CD4-positive, alpha-beta T cell (primary cell): ENCODE results near the gene RUNX1. TPM values are rescaled to one million over a fixed set of nuclear protein-coding genes. Genes with fewer than 3 reads are reported as not detected.

Experiments used
- ATAC-seq: fragments of 200-7000 bp; cut with Tn5 transposase; one replicate; pipeline ENCODE4 v1.10.0; 2022; ENCODE audit warnings: mild to moderate bottlenecking; ENCODE audit not compliant: poor library complexity
- CTCF ChIA-PET: fragments of 350-600 bp; sonication (Branson Sonifier 250); formaldehyde crosslinking; loops from one replicate; lab custom pipeline; 2021; ENCODE audit warnings: antibody characterized with exemption, inconsistent platforms; lab: Charles Lee
- POLR2A ChIA-PET: fragments of 350-600 bp; sonication (Branson Sonifier 250); formaldehyde crosslinking; loops from one replicate; lab custom pipeline; 2021; ENCODE audit warnings: antibody characterized with exemption, inconsistent platforms; lab: Charles Lee
- DNase-seq, 14 experiments: peaks; one replicate each; pipeline ENCODE4 v3.0.0-alpha.2; 2013 to 2020; ENCODE audit warnings: mixed read lengths in 2 of 14
- H3K27ac ChIP-seq, 2 donors: one replicate each; pipeline versions ENCODE4 v1.5.1 to v1.7.0; 2013; ENCODE audit warnings: low read length in 2 of 2, low read depth in 1 of 2, mild to moderate bottlenecking in 1 of 2
- H3K27me3 ChIP-seq, 2 experiments: 1 replicate in 1 of 2; 2 replicates in 1 of 2; pipeline versions ENCODE4 v1.6.1 to v1.7.0; 2013; ENCODE audit warnings: low read length in 2 of 2, control low read depth in 1 of 2, mild to moderate bottlenecking in 1 of 2, moderate library complexity in 1 of 2; ENCODE audit not compliant: insufficient read depth in 2 of 2, control insufficient read depth in 1 of 2
- H3K36me3 ChIP-seq: one replicate; pipeline ENCODE4 v1.6.1; 2013; ENCODE audit warnings: low read length, control low read depth; ENCODE audit not compliant: insufficient read depth
- H3K4me1 ChIP-seq: one replicate; pipeline ENCODE4 v1.6.1; 2013; ENCODE audit warnings: low read length, control low read depth; ENCODE audit not compliant: insufficient read depth
- H3K4me3 ChIP-seq: one replicate; pipeline ENCODE4 v1.5.1; 2013; ENCODE audit warnings: mild to moderate bottlenecking, low read length, moderate library complexity
- H3K9me3 ChIP-seq, 2 experiments: 1 replicate in 1 of 2; 2 replicates in 1 of 2; pipeline versions ENCODE4 v1.6.1 to v1.7.0; 2013; ENCODE audit warnings: low read length in 2 of 2, mild to moderate bottlenecking in 2 of 2, control low read depth in 1 of 2, moderate library complexity in 1 of 2; ENCODE audit not compliant: control insufficient read depth in 1 of 2, insufficient read depth in 1 of 2
- H3K27ac Mint-ChIP-seq: one replicate; pipeline ENCODE4 v1.8.0; 2020; ENCODE audit warnings: mixed read lengths
- H3K27me3 Mint-ChIP-seq: one replicate; pipeline ENCODE4 v1.8.0; 2021; ENCODE audit warnings: mixed read lengths
- H3K36me3 Mint-ChIP-seq: one replicate; pipeline ENCODE4 v1.8.0; 2021; ENCODE audit warnings: low read depth, mixed read lengths
- H3K4me1 Mint-ChIP-seq: one replicate; pipeline ENCODE4 v1.8.0; 2021; ENCODE audit warnings: low read depth, mixed read lengths
- H3K4me3 Mint-ChIP-seq: one replicate; pipeline ENCODE4 v1.8.0; 2020; ENCODE audit warnings: mild to moderate bottlenecking, mixed read lengths
- H3K9me3 Mint-ChIP-seq: one replicate; pipeline ENCODE4 v1.8.0; 2020; ENCODE audit warnings: mixed read lengths
- CTCF ChIP-seq: fragments of 200-600 bp; IDR thresholded peaks from one replicate; pipeline ENCODE4 v1.8.0; 2022; ENCODE audit warnings: antibody characterized with exemption, mild to moderate bottlenecking
- intact Hi-C, 2 experiments: fragments of 100-400 bp; cut with DNase I in 1 of 2; cut with micrococcal nuclease in 1 of 2; formaldehyde crosslinking; loops; one replicate each; pipeline versions ENCODE4 v1.15.1 to v1.9.0; 2023 to 2025; cut with DNase I, micrococcal nuclease
- total RNA-seq, 174 experiments: library from RNA in 2 of 174; stranded (reverse) in 2 of 174; gene quantifications; one replicate each; pipeline ENCODE4 v1.2.3 and lab custom pipeline; 2021 to 2026

RUNX1 gene
- total RNA-seq, 2 experiments from 2014 or later, result 71.7 to 74.3 TPM

GRCh38 chr21:34919406-34919805, 129.7 kb downstream of the RUNX1 start:
- H3K36me3 Mint-ChIP-seq, result peaks cover 69% of the 10 kb centered on the region

GRCh38 chr21:34916446-34916845, 132.7 kb downstream of the RUNX1 start:
- H3K27ac ChIP-seq, result no peak overlapping the region
- ChIA-PET POLR2A (no interaction called here), CTCF (no interaction called here)
- Mint-ChIP-seq H3K4me3 (no peak overlapping the region), H3K4me1 (peaks cover 95% of the 10 kb centered on the region), H3K27ac (peak overlapping the region; percentile 10), H3K36me3 (peaks cover 51% of the 10 kb centered on the region), H3K27me3 (no peaks in the 10 kb centered on the region), H3K9me3 (no peaks in the 10 kb centered on the region)
- H3K36me3 ChIP-seq, result peaks cover 37% of the 10 kb centered on the region
- H3K9me3 ChIP-seq, result no peaks in the 10 kb centered on the region
- H3K4me1 ChIP-seq, result peaks cover 33% of the 10 kb centered on the region
- TF ChIP-seq CTCF, result no peak
- intact Hi-C loops, result no loop called here
- H3K27me3 ChIP-seq, result no peaks in the 10 kb centered on the region
- H3K4me3 ChIP-seq, result no peak overlapping the region
- ATAC-seq (no peak), DNase-seq (no peak)

More at GRCh38 chr21:34919406-34919805, 129.7 kb downstream of the RUNX1 start:
- ChIA-PET CTCF (no interaction called here), POLR2A (no interaction called here)
- Histone ChIP-seq H3K27ac (no peak overlapping the region), H3K4me3 (no peak overlapping the region), H3K9me3 (no peaks in the 10 kb centered on the region), H3K4me1 (peaks cover 27% of the 10 kb centered on the region), H3K27me3 (no peaks in the 10 kb centered on the region), H3K36me3 (peaks cover 27% of the 10 kb centered on the region)
- intact Hi-C loops, result no loop called here
- Mint-ChIP-seq H3K27ac (peak overlapping the region; percentile 4), H3K9me3 (peaks cover 2% of the 10 kb centered on the region), H3K27me3 (no peaks in the 10 kb centered on the region), H3K4me3 (no peak overlapping the region), H3K4me1 (peaks cover 95% of the 10 kb centered on the region)
- DNase-seq (no peak), ATAC-seq (no peak)
- TF ChIP-seq CTCF, result no peak

- H3K36me3 ChIP-seq, result peaks cover 39% of the 10 kb centered on the region
- ChIA-PET CTCF (no interaction called here), POLR2A (interaction anchor here (1.4 kb wide), 1 partner anchor 38 kb away, joined by 3 read pairs; no protein-coding TSS in a partner anchor)
- H3K9me3 Mint-ChIP-seq, result no peaks in the 10 kb centered on the region
- peaks cover 43% of the 10 kb centered on the region for H3K4me1 ChIP-seq
- peak overlapping the region; percentile 39 for H3K27ac Mint-ChIP-seq
- no peaks in the 10 kb centered on the region for H3K27me3 ChIP-seq
- no peak overlapping the region for H3K27ac ChIP-seq
- ATAC-seq (no peak), DNase-seq (no peak)
- intact Hi-C loops, result no loop called here
- H3K4me1 Mint-ChIP-seq, result peaks cover 96% of the 10 kb centered on the region
- H3K27me3 Mint-ChIP-seq, result no peaks in the 10 kb centered on the region
- H3K4me3 ChIP-seq, result no peak overlapping the region
- no peaks in the 10 kb centered on the region for H3K9me3 ChIP-seq
- no peak for TF ChIP-seq CTCF
- H3K4me3 Mint-ChIP-seq, result no peak overlapping the region
- peaks cover 52% of the 10 kb centered on the region for H3K36me3 Mint-ChIP-seq
Measured at GRCh38 chr21:34915364-34915841, 133.7 kb downstream of the RUNX1 start.
